HepG2 (cell line): ENCODE measurements around the gene OSBPL10. TPM values are rescaled to one million over a fixed set of nuclear protein-coding genes. Genes with fewer than 3 reads are reported as not detected.

ENCODE experiments used
- BCLAF1 ChIP-seq: fragments of 450-650 bp; IDR thresholded peaks from 2 replicates; pipeline ENCODE4 v1.6.1; 2017; ENCODE audit warnings: mild to moderate bottlenecking
- MEIS2 ChIP-seq: sonication (generic); formaldehyde crosslinking; IDR thresholded peaks from 2 replicates; pipeline ENCODE4 v1.9.0; 2021; ENCODE audit warnings: mild to moderate bottlenecking, missing genetic modification reagents
- NCOA5 ChIP-seq: sonication (generic); formaldehyde crosslinking; IDR thresholded peaks from 2 replicates; pipeline ENCODE4 v1.4.0; 2020; ENCODE audit warnings: missing genetic modification reagents
- PTBP1 ChIP-seq: fragments of 200-400 bp; formaldehyde crosslinking; IDR thresholded peaks from 2 replicates; pipeline ENCODE4 v1.6.1; 2018; ENCODE audit warnings: low read length, low read depth; ENCODE audit not compliant: poor library complexity, severe bottlenecking
- RAD51 ChIP-seq: fragments of 450-650 bp; IDR thresholded peaks from 2 replicates; pipeline ENCODE4 v1.6.1; 2016; ENCODE audit warnings: borderline replicate concordance
- SMC3 ChIP-seq: IDR thresholded peaks from 2 replicates; pipeline ENCODE4 v1.6.1; 2011; ENCODE audit warnings: low read length, improper control_type of control experiment
- SOX6 ChIP-seq, 2 experiments: fragments of 450-650 bp in 1 of 2; sonication (generic) in 1 of 2; formaldehyde crosslinking in 1 of 2; IDR thresholded peaks; 2 replicates each; pipeline versions ENCODE4 v1.4.0 to v1.6.1; 2017 to 2020; ENCODE audit warnings: antibody characterized with exemption in 1 of 2, mild to moderate bottlenecking in 1 of 2, missing genetic modification reagents in 1 of 2
- SP5 ChIP-seq: IDR thresholded peaks from 2 replicates; pipeline ENCODE4 v1.6.1; 2016; ENCODE audit warnings: low read depth, borderline replicate concordance
- ZNF260 ChIP-seq: sonication (generic); formaldehyde crosslinking; IDR thresholded peaks from 2 replicates; pipeline ENCODE4 v1.4.0; 2020; ENCODE audit warnings: missing genetic modification reagents, low read depth, mild to moderate bottlenecking, borderline replicate concordance
- ZNF510 ChIP-seq: sonication (generic); formaldehyde crosslinking; IDR thresholded peaks from 2 replicates; pipeline ENCODE4 v1.4.0; 2020; ENCODE audit warnings: low read depth, mild to moderate bottlenecking, missing genetic modification reagents
- polyA plus RNA-seq, 8 experiments: library from polyadenylated mRNA; depleted of rRNA in 3 of 8; stranded (reverse) in 7 of 8; unstranded in 1 of 8; fragments of >200 nt; fragmentation: Illumina TruSeq in 4 of 8; extraction: Trizol in 4 of 8; gene quantifications; 2 replicates each; pipeline versions ENCODE4 v1.2.1 to v1.2.3, GENCODE V29; 2011 to 2016; ENCODE audit warnings: low read depth in 4 of 8, missing spikeins in 1 of 8, mixed read lengths in 1 of 8; ENCODE audit not compliant: insufficient read depth in 1 of 8
- total RNA-seq, 5 experiments: library from RNA; depleted of rRNA; stranded (reverse); fragments of >200 nt; fragmentation: Illumina TruSeq; extraction: Trizol; gene quantifications; 2 replicates each; pipeline ENCODE4 v1.2.3, GENCODE V29; 2016; ENCODE audit warnings: low read depth in 1 of 5
- TF ChIP-seq, protein P1 (sequence below): IDR thresholded peaks from 2 replicates; pipeline ENCODE4 v1.4.0; 2020; ENCODE audit warnings: mild to moderate bottlenecking, missing genetic modification reagents
- TF ChIP-seq, protein P2 (sequence below): sonication (generic); formaldehyde crosslinking; IDR thresholded peaks from 2 replicates; pipeline ENCODE4 v1.4.0; 2020; ENCODE audit warnings: missing genetic modification reagents
- TF ChIP-seq, protein P3 (sequence below): sonication (generic); formaldehyde crosslinking; IDR thresholded peaks from 2 replicates; pipeline ENCODE4 v1.4.0; 2020; ENCODE audit warnings: missing genetic modification reagents

The OSBPL10 gene
- total and polyA plus RNA-seq, 2 of the 13 experiments (the other 11 are each of a cell fraction or from before 2014, with no cell fraction given) = 10.3 to 28.6 TPM

GRCh38 chr3:32018757-32019564 is 37.9 kb upstream of the OSBPL10 start (continued):
- TF ChIP-seq, protein P1, sequence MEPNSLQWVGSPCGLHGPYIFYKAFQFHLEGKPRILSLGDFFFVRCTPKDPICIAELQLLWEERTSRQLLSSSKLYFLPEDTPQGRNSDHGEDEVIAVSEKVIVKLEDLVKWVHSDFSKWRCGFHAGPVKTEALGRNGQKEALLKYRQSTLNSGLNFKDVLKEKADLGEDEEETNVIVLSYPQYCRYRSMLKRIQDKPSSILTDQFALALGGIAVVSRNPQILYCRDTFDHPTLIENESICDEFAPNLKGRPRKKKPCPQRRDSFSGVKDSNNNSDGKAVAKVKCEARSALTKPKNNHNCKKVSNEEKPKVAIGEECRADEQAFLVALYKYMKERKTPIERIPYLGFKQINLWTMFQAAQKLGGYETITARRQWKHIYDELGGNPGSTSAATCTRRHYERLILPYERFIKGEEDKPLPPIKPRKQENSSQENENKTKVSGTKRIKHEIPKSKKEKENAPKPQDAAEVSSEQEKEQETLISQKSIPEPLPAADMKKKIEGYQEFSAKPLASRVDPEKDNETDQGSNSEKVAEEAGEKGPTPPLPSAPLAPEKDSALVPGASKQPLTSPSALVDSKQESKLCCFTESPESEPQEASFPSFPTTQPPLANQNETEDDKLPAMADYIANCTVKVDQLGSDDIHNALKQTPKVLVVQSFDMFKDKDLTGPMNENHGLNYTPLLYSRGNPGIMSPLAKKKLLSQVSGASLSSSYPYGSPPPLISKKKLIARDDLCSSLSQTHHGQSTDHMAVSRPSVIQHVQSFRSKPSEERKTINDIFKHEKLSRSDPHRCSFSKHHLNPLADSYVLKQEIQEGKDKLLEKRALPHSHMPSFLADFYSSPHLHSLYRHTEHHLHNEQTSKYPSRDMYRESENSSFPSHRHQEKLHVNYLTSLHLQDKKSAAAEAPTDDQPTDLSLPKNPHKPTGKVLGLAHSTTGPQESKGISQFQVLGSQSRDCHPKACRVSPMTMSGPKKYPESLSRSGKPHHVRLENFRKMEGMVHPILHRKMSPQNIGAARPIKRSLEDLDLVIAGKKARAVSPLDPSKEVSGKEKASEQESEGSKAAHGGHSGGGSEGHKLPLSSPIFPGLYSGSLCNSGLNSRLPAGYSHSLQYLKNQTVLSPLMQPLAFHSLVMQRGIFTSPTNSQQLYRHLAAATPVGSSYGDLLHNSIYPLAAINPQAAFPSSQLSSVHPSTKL = 0 out of 2 replicates have a peak, but pooled peaks have one; percentile 17
- TF ChIP-seq RAD51 (no peak), ZNF510 (no peak), BCLAF1 (no peak), ZNF260 (no peak), SP5 (CRISPR knock-in tag) (no peak), SOX6 (IDR thresholded peaks at IDR 0.05) (no peak), SOX6 (CRISPR knock-in tag; IDR thresholded peaks at IDR 0.05) (peak; percentile 20; the same call in 1 of the 2 replicates), SMC3 (peak; percentile 79), PTBP1 (no peak), NCOA5 (CRISPR knock-in tag) (no peak), MEIS2 (CRISPR knock-in tag) (no peak)
- TF ChIP-seq, protein P2, sequence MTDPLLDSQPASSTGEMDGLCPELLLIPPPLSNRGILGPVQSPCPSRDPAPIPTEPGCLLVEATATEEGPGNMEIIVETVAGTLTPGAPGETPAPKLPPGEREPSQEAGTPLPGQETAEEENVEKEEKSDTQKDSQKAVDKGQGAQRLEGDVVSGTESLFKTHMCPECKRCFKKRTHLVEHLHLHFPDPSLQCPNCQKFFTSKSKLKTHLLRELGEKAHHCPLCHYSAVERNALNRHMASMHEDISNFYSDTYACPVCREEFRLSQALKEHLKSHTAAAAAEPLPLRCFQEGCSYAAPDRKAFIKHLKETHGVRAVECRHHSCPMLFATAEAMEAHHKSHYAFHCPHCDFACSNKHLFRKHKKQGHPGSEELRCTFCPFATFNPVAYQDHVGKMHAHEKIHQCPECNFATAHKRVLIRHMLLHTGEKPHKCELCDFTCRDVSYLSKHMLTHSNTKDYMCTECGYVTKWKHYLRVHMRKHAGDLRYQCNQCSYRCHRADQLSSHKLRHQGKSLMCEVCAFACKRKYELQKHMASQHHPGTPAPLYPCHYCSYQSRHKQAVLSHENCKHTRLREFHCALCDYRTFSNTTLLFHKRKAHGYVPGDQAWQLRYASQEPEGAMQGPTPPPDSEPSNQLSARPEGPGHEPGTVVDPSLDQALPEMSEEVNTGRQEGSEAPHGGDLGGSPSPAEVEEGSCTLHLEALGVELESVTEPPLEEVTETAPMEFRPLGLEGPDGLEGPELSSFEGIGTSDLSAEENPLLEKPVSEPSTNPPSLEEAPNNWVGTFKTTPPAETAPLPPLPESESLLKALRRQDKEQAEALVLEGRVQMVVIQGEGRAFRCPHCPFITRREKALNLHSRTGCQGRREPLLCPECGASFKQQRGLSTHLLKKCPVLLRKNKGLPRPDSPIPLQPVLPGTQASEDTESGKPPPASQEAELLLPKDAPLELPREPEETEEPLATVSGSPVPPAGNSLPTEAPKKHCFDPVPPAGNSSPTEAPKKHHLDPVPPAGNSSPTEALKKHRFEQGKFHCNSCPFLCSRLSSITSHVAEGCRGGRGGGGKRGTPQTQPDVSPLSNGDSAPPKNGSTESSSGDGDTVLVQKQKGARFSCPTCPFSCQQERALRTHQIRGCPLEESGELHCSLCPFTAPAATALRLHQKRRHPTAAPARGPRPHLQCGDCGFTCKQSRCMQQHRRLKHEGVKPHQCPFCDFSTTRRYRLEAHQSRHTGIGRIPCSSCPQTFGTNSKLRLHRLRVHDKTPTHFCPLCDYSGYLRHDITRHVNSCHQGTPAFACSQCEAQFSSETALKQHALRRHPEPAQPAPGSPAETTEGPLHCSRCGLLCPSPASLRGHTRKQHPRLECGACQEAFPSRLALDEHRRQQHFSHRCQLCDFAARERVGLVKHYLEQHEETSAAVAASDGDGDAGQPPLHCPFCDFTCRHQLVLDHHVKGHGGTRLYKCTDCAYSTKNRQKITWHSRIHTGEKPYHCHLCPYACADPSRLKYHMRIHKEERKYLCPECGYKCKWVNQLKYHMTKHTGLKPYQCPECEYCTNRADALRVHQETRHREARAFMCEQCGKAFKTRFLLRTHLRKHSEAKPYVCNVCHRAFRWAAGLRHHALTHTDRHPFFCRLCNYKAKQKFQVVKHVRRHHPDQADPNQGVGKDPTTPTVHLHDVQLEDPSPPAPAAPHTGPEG (CRISPR knock-in tag) = no peak
- TF ChIP-seq, protein P3, sequence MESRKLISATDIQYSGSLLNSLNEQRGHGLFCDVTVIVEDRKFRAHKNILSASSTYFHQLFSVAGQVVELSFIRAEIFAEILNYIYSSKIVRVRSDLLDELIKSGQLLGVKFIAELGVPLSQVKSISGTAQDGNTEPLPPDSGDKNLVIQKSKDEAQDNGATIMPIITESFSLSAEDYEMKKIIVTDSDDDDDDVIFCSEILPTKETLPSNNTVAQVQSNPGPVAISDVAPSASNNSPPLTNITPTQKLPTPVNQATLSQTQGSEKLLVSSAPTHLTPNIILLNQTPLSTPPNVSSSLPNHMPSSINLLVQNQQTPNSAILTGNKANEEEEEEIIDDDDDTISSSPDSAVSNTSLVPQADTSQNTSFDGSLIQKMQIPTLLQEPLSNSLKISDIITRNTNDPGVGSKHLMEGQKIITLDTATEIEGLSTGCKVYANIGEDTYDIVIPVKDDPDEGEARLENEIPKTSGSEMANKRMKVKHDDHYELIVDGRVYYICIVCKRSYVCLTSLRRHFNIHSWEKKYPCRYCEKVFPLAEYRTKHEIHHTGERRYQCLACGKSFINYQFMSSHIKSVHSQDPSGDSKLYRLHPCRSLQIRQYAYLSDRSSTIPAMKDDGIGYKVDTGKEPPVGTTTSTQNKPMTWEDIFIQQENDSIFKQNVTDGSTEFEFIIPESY (CRISPR knock-in tag) = no peak
